ENCODE data around the gene AUTS2. TPM values are rescaled to one million over a fixed set of nuclear protein-coding genes. Genes with fewer than 3 reads are reported as not detected.

AUTS2 gene
- total RNA-seq, 1 experiment from 2014 or later, result 256 TPM

- H2BK120ac ChIP-seq (ENCODE audit: low read depth, low read length, poor library complexity, severe bottlenecking), result no peak overlapping the region
- no peak overlapping the region for H3K23ac ChIP-seq (ENCODE audit: insufficient read length, low read depth, low read length)
- no peak overlapping the region for H3K56ac ChIP-seq (ENCODE audit: insufficient read length, low read depth, low read length)
- H2BK12ac ChIP-seq (ENCODE audit: insufficient read length, low read depth, low read length), result no peak overlapping the region
- no peak overlapping the region for H4K91ac ChIP-seq (ENCODE audit: insufficient read length, low read depth, low read length)
- H2AFZ ChIP-seq (ENCODE audit: low read length), result no peak overlapping the region
- no peaks in the 10 kb centered on the region; the same call in 1 of the 2 replicates for H3K27me3 Mint-ChIP-seq (ENCODE audit: low read depth)
- H4K20me1 ChIP-seq (ENCODE audit: control insufficient read depth, insufficient read depth, insufficient read length), result no peaks in the 10 kb centered on the region
- no peak for DNase-seq
- H3K4me1 ChIP-seq (ENCODE audit: insufficient read depth, low read length), result no peaks in the 10 kb centered on the region
- H3K9ac ChIP-seq (ENCODE audit: extremely low read depth, insufficient read length, low read length), result no peak overlapping the region
- no peaks in the 10 kb centered on the region for H3K79me1 ChIP-seq (ENCODE audit: insufficient read depth, low read depth, low read length, poor library complexity, severe bottlenecking)
- no peak overlapping the region for H2BK20ac ChIP-seq (ENCODE audit: low read depth, low read length, poor library complexity, severe bottlenecking)
- H3K4me2 ChIP-seq (ENCODE audit: insufficient read depth, insufficient read length, low read length), result no peak overlapping the region
- H2BK15ac ChIP-seq (ENCODE audit: low read depth, low read length), result no peak overlapping the region
- no peak overlapping the region for H3K14ac ChIP-seq (ENCODE audit: insufficient read depth, low read length)
- H3K23me2 ChIP-seq (ENCODE audit: insufficient read length, low read depth, low read length, poor library complexity, severe bottlenecking), result no peaks in the 10 kb centered on the region
- peaks cover 3 to 9% of the 10 kb centered on the region in 2 experiments; a peak in 2 of 4 replicates for H3K4me1 Mint-ChIP-seq
- H3K18ac ChIP-seq (ENCODE audit: insufficient read length, low read depth, low read length), result no peak overlapping the region
- H2AK5ac ChIP-seq (ENCODE audit: insufficient read length, low read length), result no peak overlapping the region
- H3K4me3 Mint-ChIP-seq, result no peak overlapping the region
- H3K9me3 ChIP-seq (ENCODE audit: control insufficient read depth, low read depth, low read length), result no peaks in the 10 kb centered on the region
- no peak overlapping the region for H4K5ac ChIP-seq (ENCODE audit: insufficient read length, low read depth, low read length)
- H3K79me2 ChIP-seq (ENCODE audit: insufficient read depth, low read length), result no peaks in the 10 kb centered on the region; the same call in 1 of the 2 replicates
- whole genome bisulfite sequencing (ENCODE audit: extremely low coverage, insufficient read length, low lambda C conversion rate), result no CpG with 5 or more reads among the region's 3 CpGs
- no peak for TF ChIP-seq CTCF (conservative IDR thresholded peaks at IDR 0.05)
- no peak overlapping the region for H3K4ac ChIP-seq (ENCODE audit: low read depth, low read length)
- H3K27ac Mint-ChIP-seq, result no peak overlapping the region
- H2BK5ac ChIP-seq (ENCODE audit: insufficient read length, low read length), result no peak overlapping the region
- no peaks in the 10 kb centered on the region for H3K27me3 ChIP-seq (ENCODE audit: insufficient read depth, low read length)
- no peak overlapping the region for H3K27ac ChIP-seq (ENCODE audit: insufficient read length, low read depth, low read length)
- H3T11ph ChIP-seq (ENCODE audit: low read length), result no peak overlapping the region
- H3K9me3 Mint-ChIP-seq, result no peaks in the 10 kb centered on the region
- H4K8ac ChIP-seq (replicated peaks; ENCODE audit: insufficient read length, low read depth, low read length), result no peak overlapping the region
- H3K36me3 Mint-ChIP-seq (ENCODE audit: insufficient read depth in 1 of 3, low read depth in 3 of 3), result no peaks in the 10 kb centered on the region
These were observed 94.3 kb downstream of the AUTS2 start for GRCh38 chr7:69692611-69693010.

Measured in H9 (cell line).